Activated CD8-positive, alpha-beta memory T cell treated with anti-CD3 and anti-CD28 coated beads, Interleukin-2, amount 10 ng/mL, durations not matched to agents 7 days and 5 days (primary cell): ENCODE measurements around the gene SEC23IP. TPM values are rescaled to one million over a fixed set of nuclear protein-coding genes. Genes with fewer than 3 reads are reported as not detected.
"Not testable (repeated sequence)": the region's sequence is repeated elsewhere in the genome, so short reads cannot be mapped to it uniquely, and the experiment has no call there.

Source experiments
- ATAC-seq: fragments of 150-1000 bp; cut with Tn5 transposase; one replicate; pipeline ENCODE4 v1.10.0; 2021; ENCODE audit warnings: moderate library complexity
- CTCF ChIA-PET: fragments of 350-600 bp; sonication (Branson Sonifier 250); formaldehyde crosslinking; loops from one replicate; lab custom pipeline; 2021; ENCODE audit warnings: antibody characterized with exemption; lab: Charles Lee
- DNase-seq: peaks from one replicate; pipeline ENCODE4 v3.0.0-alpha.2; 2020
- H3K27ac Mint-ChIP-seq: one replicate; pipeline ENCODE4 v1.8.0; 2021; ENCODE audit warnings: mild to moderate bottlenecking, mixed read lengths
- H3K27me3 Mint-ChIP-seq: one replicate; pipeline ENCODE4 v1.8.0; 2021; ENCODE audit warnings: mixed read lengths
- H3K36me3 Mint-ChIP-seq: one replicate; pipeline ENCODE4 v1.8.0; 2021; ENCODE audit warnings: mild to moderate bottlenecking, mixed read lengths
- H3K4me1 Mint-ChIP-seq: one replicate; pipeline ENCODE4 v1.8.0; 2021; ENCODE audit warnings: mixed read lengths
- H3K4me3 Mint-ChIP-seq: one replicate; pipeline ENCODE4 v1.8.0; 2021; ENCODE audit warnings: mild to moderate bottlenecking, moderate library complexity, mixed read lengths
- H3K9me3 Mint-ChIP-seq: one replicate; pipeline ENCODE4 v1.8.0; 2022; ENCODE audit warnings: low read depth, mixed read lengths
- total RNA-seq, 2 experiments: library from RNA; stranded (reverse); gene quantifications; one replicate each; pipeline ENCODE4 v1.2.3, GENCODE V29; 2021

The SEC23IP gene
- total RNA-seq, 2 experiments from 2014 or later: 62.9 to 72.8 TPM

DNA sequence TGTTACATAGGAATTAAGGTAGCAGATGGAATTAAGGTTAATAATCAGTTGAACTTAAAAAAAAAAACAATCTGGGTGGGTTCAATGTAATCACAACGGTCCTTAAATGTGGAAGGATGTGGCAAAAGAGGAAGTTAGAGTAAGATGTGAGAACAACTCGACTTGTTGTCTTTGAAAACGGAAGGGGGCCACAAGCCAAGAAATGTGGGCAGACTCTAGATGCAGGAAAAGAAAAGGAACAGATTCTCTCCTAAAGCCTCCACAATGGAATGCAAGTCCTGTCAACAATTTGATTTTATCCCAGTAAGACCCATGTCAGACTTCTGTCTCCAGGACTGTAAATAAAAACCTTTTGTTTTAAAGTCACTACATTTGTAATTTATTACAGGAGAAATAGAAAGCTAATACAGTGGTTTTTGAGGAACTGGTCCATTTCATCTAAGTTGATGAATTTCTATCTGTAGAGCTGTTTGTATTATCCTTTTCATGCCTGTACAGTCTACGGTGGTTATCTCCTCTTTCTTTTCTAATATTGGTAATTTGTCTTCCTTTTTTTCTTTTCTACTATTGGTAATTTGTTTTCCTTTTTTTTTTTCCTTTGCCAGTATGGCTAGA lies 28.5 kb upstream of the SEC23IP start:
- CTCF ChIA-PET: interaction anchor here (0.7 to 2.9 kb wide), 4 partner anchors 8 to 178 kb away, joined by 3 to 9 read pairs (median 5); partner anchors contain the start of gene MCMBP
- DNase-seq: no peak
- Mint-ChIP-seq H3K4me1 (peaks cover 64% of the 10 kb centered on the region), H3K36me3 (peaks cover 38% of the 10 kb centered on the region), H3K27ac (no peak overlapping the region), H3K27me3 (no peaks in the 10 kb centered on the region), H3K4me3 (no peak overlapping the region), H3K9me3 (peaks cover 8% of the 10 kb centered on the region)
- no peak for ATAC-seq

- Mint-ChIP-seq H3K27ac (no peak overlapping the region), H3K4me1 (peaks cover 62% of the 10 kb centered on the region), H3K27me3 (no peaks in the 10 kb centered on the region), H3K36me3 (peaks cover 39% of the 10 kb centered on the region), H3K4me3 (no peak overlapping the region), H3K9me3 (peaks cover 8% of the 10 kb centered on the region)
- CTCF ChIA-PET: interaction anchor here (1.9 to 2.6 kb wide), 2 partner anchors 115 to 179 kb away, joined by 6 read pairs; no protein-coding TSS in a partner anchor
- ATAC-seq (no peak), DNase-seq (no peak)
Measured at GRCh38 chr10:119865699-119866240, 26.8 kb upstream of the SEC23IP start.

DNA sequence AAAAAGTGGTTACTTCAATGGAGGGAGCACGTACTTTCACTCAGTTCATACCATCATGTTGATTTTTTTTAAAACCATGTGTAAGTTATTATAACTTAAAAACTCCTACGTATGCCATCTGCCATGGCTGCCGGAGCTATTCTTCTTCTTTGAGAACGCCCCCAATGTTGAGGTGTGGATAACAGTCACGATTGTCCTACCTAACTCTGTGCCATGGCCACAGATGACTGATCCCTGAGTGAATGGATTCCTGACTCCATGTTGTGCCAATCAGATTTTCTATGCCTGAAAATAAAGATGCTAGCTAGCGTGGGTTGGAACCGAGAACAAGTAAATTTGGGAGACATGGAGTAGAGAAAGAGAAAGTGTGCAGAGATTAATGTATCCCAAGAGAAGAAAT lies 25.2 kb upstream of the SEC23IP start:
- Mint-ChIP-seq H3K4me1 (peaks cover 60% of the 10 kb centered on the region), H3K27me3 (no peaks in the 10 kb centered on the region), H3K9me3 (peaks cover 8% of the 10 kb centered on the region), H3K4me3 (no peak overlapping the region), H3K36me3 (peaks cover 37% of the 10 kb centered on the region), H3K27ac (no peak overlapping the region)
- ATAC-seq: no peak
- no peak for DNase-seq
- CTCF ChIA-PET: interaction anchor here (0.9 to 2.6 kb wide), 2 partner anchors 8 to 117 kb away, joined by 6 read pairs; no protein-coding TSS in a partner anchor

- peaks cover 53% of the 10 kb centered on the region for H3K4me1 Mint-ChIP-seq
- H3K27me3 Mint-ChIP-seq, H3K9me3 Mint-ChIP-seq, DNase-seq, ATAC-seq: not testable (repeated sequence)
- peak overlapping the region; percentile 39 for H3K4me3 Mint-ChIP-seq
- peak overlapping the region; percentile 21 for H3K27ac Mint-ChIP-seq
- H3K36me3 Mint-ChIP-seq: peaks cover 29% of the 10 kb centered on the region
- CTCF ChIA-PET: interaction anchor here (1.0 kb wide), 1 partner anchor 10 kb away, joined by 4 read pairs; no protein-coding TSS in a partner anchor
Measured at GRCh38 chr10:119869398-119869797, 23.1 kb upstream of the SEC23IP start.

DNA sequence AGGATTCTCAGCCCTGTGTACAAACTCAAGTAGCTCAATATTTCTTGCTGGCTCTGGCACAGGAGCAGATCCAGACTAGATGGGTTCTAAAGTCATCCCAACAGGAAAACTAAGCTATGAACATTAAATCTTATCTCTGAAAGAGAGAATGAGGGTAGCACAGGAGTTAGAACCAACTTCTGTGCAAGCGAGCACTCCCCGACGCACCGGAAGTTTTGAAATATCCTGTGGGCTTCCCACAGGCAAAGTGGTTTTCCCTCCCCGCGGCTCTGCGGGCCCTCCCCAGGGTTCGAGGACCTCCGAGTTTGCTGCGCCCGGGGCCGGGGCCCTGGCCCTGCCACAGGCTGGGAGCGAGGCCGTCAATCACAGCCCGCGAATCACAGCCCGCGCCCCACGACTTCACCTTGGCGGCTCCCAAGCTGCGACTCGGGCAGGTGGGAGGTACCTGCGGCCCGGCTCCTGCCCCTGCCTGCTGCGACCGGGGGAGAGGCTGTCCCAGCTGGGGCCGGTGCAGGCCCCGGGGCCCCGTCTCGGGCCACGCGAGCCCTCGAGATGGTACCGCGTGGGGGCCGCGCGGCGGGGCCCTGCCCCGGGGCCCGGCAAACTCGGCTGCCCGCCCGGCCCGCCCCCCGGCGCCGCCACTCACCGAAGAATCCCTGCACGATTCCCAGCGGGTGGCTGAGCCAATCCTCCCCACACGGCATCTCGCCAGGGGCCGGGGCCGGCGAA lies 20.5 kb upstream of the SEC23IP start:
- H3K36me3 Mint-ChIP-seq: peaks cover 12% of the 10 kb centered on the region
- peak overlapping the region; percentile 98 for H3K4me3 Mint-ChIP-seq
- no peaks in the 10 kb centered on the region for H3K27me3 Mint-ChIP-seq
- peaks cover 41% of the 10 kb centered on the region for H3K4me1 Mint-ChIP-seq
- peak overlapping the region; percentile 90 for H3K27ac Mint-ChIP-seq
- H3K9me3 Mint-ChIP-seq: no peaks in the 10 kb centered on the region
- peak; percentile 66 for DNase-seq
- CTCF ChIA-PET: interaction anchor here (1.0 to 4.4 kb wide), 10 partner anchors 8 to 185 kb away, joined by 3 to 38 read pairs (median 4); partner anchors contain the start of gene SEC23IP
- peak; percentile 32 for ATAC-seq

GRCh38 chr10:119872610-119872859 lies 20.0 kb upstream of the SEC23IP start, which contains the start of gene MCMBP:
Gene MCMBP (minus strand): TSS chr10:119872843. CDS start chr10:119872584, 259 bp downstream.
- Mint-ChIP-seq H3K4me3 (peak within 1 kb of the TSS; percentile 98), H3K4me1 (peaks cover 38% of the 10 kb centered on the region), H3K27ac (peak within 1 kb of the TSS; percentile 90), H3K9me3 (no peaks in the 10 kb centered on the region), H3K27me3 (peaks cover 2% of the 10 kb centered on the region), H3K36me3 (peaks cover 9% of the 10 kb centered on the region)
- no peak for DNase-seq
- no peak for ATAC-seq
- CTCF ChIA-PET: interaction anchor here (0.7 to 4.4 kb wide), 11 partner anchors 8 to 186 kb away, joined by 3 to 38 read pairs (median 4); partner anchors contain the start of gene SEC23IP

DNA sequence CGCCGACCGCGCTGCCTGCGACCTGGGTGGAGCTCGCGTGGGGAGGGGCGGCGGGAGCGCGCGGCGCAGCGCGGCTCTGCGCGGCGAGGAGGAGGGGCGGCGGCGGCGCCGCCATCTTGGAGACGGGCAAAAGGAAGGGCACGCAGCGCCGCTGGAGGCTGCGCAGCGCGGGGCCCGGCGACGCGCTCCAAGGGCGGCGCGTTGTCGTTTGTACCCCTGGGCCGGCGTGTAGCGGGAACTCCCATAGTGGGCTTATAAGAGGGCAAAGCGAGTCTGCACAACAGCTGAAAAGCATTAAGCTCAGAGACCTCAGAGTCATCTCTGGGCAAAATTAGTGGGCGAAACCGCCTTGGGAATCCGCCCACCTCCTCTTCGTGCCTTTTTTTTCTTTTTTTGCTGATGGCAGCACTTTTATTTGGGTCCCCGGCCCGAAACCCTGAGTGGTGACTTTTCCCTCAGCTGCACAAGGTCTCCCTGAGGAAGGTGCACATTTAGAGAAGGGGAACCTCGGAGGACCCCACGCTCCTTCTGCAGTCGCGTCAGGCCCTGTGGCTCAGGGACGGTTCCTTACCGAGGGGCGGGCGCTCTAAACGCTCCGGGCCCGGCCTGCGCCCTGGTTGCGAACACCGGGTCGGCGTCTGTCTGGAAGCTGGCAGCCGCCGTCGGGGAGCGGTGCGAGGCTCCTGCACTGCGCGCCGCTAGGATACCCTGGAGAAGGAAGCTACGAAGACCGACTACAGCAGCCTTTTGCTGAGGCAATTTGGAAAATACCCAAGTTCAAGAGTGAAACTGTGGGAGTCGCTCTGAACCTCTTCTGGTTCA lies 19.5 kb upstream of the SEC23IP start:
- peak overlapping the region; percentile 79 for H3K4me3 Mint-ChIP-seq
- H3K27ac Mint-ChIP-seq: peak overlapping the region; percentile 87
- H3K4me1 Mint-ChIP-seq: peaks cover 36% of the 10 kb centered on the region
- peaks cover 9% of the 10 kb centered on the region for H3K36me3 Mint-ChIP-seq
- H3K9me3 Mint-ChIP-seq: no peaks in the 10 kb centered on the region
- CTCF ChIA-PET: interaction anchor here (0.5 to 4.4 kb wide), 13 partner anchors 9 to 186 kb away, joined by 3 to 38 read pairs (median 4); partner anchors contain the start of gene SEC23IP
- peaks cover 4% of the 10 kb centered on the region for H3K27me3 Mint-ChIP-seq
- ATAC-seq (peak; percentile 94), DNase-seq (peak; percentile 91)

GRCh38 chr10:119878524-119878923 lies 14.0 kb upstream of the SEC23IP start:
- no peak overlapping the region for H3K4me3 Mint-ChIP-seq

DNA sequence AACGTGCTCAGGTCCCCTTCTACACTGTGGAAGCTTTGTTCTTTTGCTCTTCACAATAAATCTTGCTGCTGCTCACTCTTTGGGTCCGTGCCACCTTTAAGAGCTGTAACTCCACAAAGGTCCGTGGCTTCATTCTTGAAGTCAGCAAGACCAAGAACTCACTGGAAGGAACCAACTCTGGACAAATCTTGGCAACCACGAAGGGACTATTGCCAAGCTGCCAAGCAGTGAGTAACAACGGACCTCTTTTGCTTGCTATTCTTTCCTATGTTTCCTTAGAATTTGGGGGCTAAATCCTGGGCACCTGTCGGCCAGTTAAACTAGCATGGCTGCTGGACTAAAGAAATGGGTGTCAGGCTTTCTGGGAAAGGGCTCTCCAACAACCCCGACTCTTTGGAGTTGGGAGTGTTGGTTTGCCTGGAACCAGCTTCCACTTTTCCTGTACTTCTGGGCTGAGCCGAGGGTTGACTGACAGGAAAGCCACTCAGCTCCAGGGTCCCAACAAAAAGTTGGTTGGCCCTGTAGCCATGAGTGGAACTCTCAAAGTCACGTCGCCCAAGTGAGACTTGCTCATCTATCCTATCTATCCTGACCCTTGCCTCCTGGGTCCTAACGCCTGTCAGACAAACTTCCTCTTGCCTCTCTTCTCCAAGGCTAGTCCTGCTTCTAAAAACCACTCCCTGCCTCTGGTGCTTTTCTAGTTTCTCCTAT lies 8.5 kb upstream of the SEC23IP start:
- H3K27ac Mint-ChIP-seq, H3K4me3 Mint-ChIP-seq, H3K4me1 Mint-ChIP-seq, H3K27me3 Mint-ChIP-seq, ATAC-seq, H3K9me3 Mint-ChIP-seq, DNase-seq, H3K36me3 Mint-ChIP-seq: not testable (repeated sequence)
- CTCF ChIA-PET: interaction anchor here (1.4 kb wide), 1 partner anchor 25 kb away, joined by 4 read pairs; no protein-coding TSS in a partner anchor

More at GRCh38 chr10:119878524-119878923, 14.0 kb upstream of the SEC23IP start:
- no peak for DNase-seq
- no peaks in the 10 kb centered on the region for H3K36me3 Mint-ChIP-seq
- CTCF ChIA-PET: interaction anchor here (1.5 kb wide), 1 partner anchor 8 kb away, joined by 4 read pairs; no protein-coding TSS in a partner anchor
- peaks cover 15% of the 10 kb centered on the region for H3K4me1 Mint-ChIP-seq
- no peak for ATAC-seq
- H3K9me3 Mint-ChIP-seq: no peaks in the 10 kb centered on the region
- H3K27me3 Mint-ChIP-seq: peaks cover 6% of the 10 kb centered on the region
- H3K27ac Mint-ChIP-seq: no peak overlapping the region

GRCh38 chr10:119886070-119886469 lies 6.5 kb upstream of the SEC23IP start:
- H3K4me3 Mint-ChIP-seq, CTCF ChIA-PET, H3K4me1 Mint-ChIP-seq, H3K27ac Mint-ChIP-seq, H3K27me3 Mint-ChIP-seq, ATAC-seq, H3K36me3 Mint-ChIP-seq, DNase-seq, H3K9me3 Mint-ChIP-seq: not testable (repeated sequence)

DNA sequence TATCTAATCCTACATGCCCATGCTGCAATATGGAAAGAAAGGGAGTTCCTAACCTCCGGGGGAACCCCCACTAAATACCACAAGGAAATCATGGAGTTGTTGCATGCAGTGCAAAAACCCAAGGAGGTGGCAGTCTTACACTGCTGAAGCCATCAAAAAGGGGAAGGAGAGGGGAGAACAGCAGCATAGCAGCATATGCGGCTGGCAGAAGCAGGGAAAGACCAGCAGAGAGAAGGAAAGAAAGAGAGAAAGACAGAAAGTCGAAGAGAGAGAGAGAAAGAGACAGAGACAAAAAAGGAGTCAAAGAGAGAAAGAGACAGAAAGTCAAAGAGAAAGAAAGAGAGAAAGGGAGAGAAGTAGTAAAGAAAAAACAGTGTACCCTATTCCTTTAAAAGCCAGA lies 3.8 kb upstream of the SEC23IP start:
- ATAC-seq, H3K36me3 Mint-ChIP-seq, H3K4me3 Mint-ChIP-seq, DNase-seq, H3K27ac Mint-ChIP-seq, H3K9me3 Mint-ChIP-seq, H3K27me3 Mint-ChIP-seq, H3K4me1 Mint-ChIP-seq: not testable (repeated sequence)
- CTCF ChIA-PET: interaction anchor here (0.7 kb wide), 1 partner anchor 16 kb away, joined by 3 read pairs; no protein-coding TSS in a partner anchor

DNA sequence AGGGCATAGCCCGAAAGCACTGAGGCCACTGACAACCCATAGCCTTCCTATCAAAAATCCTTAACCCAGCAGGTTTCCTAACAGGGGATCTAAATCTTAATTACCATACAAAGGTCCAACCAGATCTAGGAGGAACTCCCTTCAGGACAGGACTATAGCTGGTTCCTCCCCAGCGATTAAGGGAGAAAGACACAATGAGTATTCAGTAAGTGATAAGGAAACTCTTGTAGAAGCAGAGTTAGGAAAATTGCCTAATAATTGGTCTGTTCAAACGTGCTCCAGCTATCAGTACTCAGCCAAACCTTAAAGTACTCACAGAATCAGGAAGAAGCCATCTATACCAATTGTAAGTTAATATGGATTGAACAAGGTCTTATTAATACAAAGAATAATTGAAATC lies 3.3 kb upstream of the SEC23IP start:
- not testable (repeated sequence) for H3K4me3 Mint-ChIP-seq, ATAC-seq, DNase-seq, H3K9me3 Mint-ChIP-seq, H3K27ac Mint-ChIP-seq, H3K27me3 Mint-ChIP-seq, H3K36me3 Mint-ChIP-seq
- CTCF ChIA-PET: interaction anchor here (0.7 kb wide), 1 partner anchor 16 kb away, joined by 3 read pairs; no protein-coding TSS in a partner anchor
- peaks cover 13% of the 10 kb centered on the region for H3K4me1 Mint-ChIP-seq
